Kasumi-1 (cell line): Measurements from ENCODE around the gene DPYSL4.

Source experiments
- DNase-seq, 2 experiments: peaks; one replicate each; lab custom pipeline; 2025; lab: John Stamatoyannopoulos, UW

The DPYSL4 gene

GRCh38 chr10:132178672-132179545 lies 7.8 kb upstream of the DPYSL4 start:
- no peak for DNase-seq

- DNase-seq, result no peak
These were observed 7.0 kb upstream of the DPYSL4 start for GRCh38 chr10:132179551-132180392.

GRCh38 chr10:132180736-132181135 lies 6.0 kb upstream of the DPYSL4 start:
- no peak for DNase-seq

GRCh38 chr10:132181691-132182425 lies 4.9 kb upstream of the DPYSL4 start:
- no peak for DNase-seq

GRCh38 chr10:132182591-132182990 lies 4.2 kb upstream of the DPYSL4 start:
- no peak for DNase-seq

GRCh38 chr10:132183046-132183445 lies 3.7 kb upstream of the DPYSL4 start:
- no peak for DNase-seq

GRCh38 chr10:132184816-132185593 lies 1.7 kb upstream of the DPYSL4 start:
- DNase-seq, result no peak

GRCh38 chr10:132185601-132186487 lies 904 bp upstream of the DPYSL4 start:
- DNase-seq, result no peak

- no peak for DNase-seq
These were observed 836 bp downstream of the DPYSL4 start for GRCh38 chr10:132187430-132188138.

- DNase-seq, result no peak
These were observed 1.6 kb downstream of the DPYSL4 start for GRCh38 chr10:132188331-132188730.

- DNase-seq, result no peak
These were observed 2.3 kb downstream of the DPYSL4 start for GRCh38 chr10:132189016-132189415.

GRCh38 chr10:132189810-132190422 lies 3.2 kb downstream of the DPYSL4 start:
- DNase-seq, result no peak

- DNase-seq, result no peak
These were observed 5.6 kb downstream of the DPYSL4 start for GRCh38 chr10:132192076-132192975.

GRCh38 chr10:132192991-132193665 lies 6.4 kb downstream of the DPYSL4 start:
- no peak for DNase-seq

- DNase-seq, result peak; percentile 13 to 36
These were observed 7.3 kb downstream of the DPYSL4 start for GRCh38 chr10:132193907-132194552.

GRCh38 chr10:132194726-132195125 lies 8.0 kb downstream of the DPYSL4 start:
- DNase-seq, result no peak
